Loucy (cell line): ENCODE results near the gene NUDT9.

Source experiments
- H2AFZ ChIP-seq: fragments of 200-600 bp; sonication (generic); 2 replicates; pipeline ENCODE4 v1.6.0; 2016; ENCODE audit warnings: antibody characterized with exemption, mild to moderate bottlenecking, low read length, moderate library complexity
- H3F3A ChIP-seq: fragments of 200-600 bp; 2 replicates; pipeline ENCODE4 v1.6.0; 2016; ENCODE audit warnings: antibody characterized with exemption, low read depth, mild to moderate bottlenecking
- H3K27me3 ChIP-seq: fragments of 200-600 bp; sonication (generic); 2 replicates; pipeline ENCODE4 v1.6.1; 2014; ENCODE audit warnings: low read length, mild to moderate bottlenecking; ENCODE audit not compliant: insufficient read depth, poor library complexity, severe bottlenecking
- H3K36me3 ChIP-seq: fragments of 200-600 bp; sonication (generic); 2 replicates; pipeline ENCODE4 v1.6.1; 2016; ENCODE audit warnings: low read length; ENCODE audit not compliant: insufficient read depth
- H3K4me1 ChIP-seq: fragments of 200-600 bp; sonication (generic); 2 replicates; pipeline ENCODE4 v1.5.1; 2014; ENCODE audit warnings: low read length, mild to moderate bottlenecking; ENCODE audit not compliant: insufficient read depth, poor library complexity, severe bottlenecking
- H3K4me2 ChIP-seq: fragments of 200-600 bp; sonication (generic); 2 replicates; pipeline ENCODE4 v1.6.0; 2014; ENCODE audit warnings: antibody characterized with exemption, low read length, low read depth, mild to moderate bottlenecking; ENCODE audit not compliant: poor library complexity, severe bottlenecking
- H3K4me3 ChIP-seq: fragments of 200-600 bp; sonication (generic); 2 replicates; pipeline ENCODE4 v1.5.1; 2014; ENCODE audit warnings: low read length, mild to moderate bottlenecking, mixed read lengths; ENCODE audit not compliant: poor library complexity, severe bottlenecking
- H3K79me2 ChIP-seq: fragments of 200-600 bp; sonication (generic); 2 replicates; pipeline ENCODE4 v1.6.1; 2014; ENCODE audit warnings: low read length; ENCODE audit not compliant: insufficient read depth
- H3K9ac ChIP-seq: fragments of 200-600 bp; sonication (generic); 2 replicates; pipeline ENCODE4 v1.6.0; 2014; ENCODE audit warnings: mild to moderate bottlenecking, low read depth, low read length, moderate library complexity; ENCODE audit not compliant: poor library complexity, severe bottlenecking
- H3K9me2 ChIP-seq: fragments of 200-600 bp; sonication (generic); replicated peaks from 2 replicates; pipeline ENCODE4 v1.6.1; 2016; ENCODE audit warnings: low read depth, low read length, mixed read lengths
- H3K9me3 ChIP-seq: fragments of 200-600 bp; sonication (generic); 2 replicates; pipeline ENCODE4 v1.6.1; 2014; ENCODE audit warnings: mild to moderate bottlenecking, antibody characterized with exemption, low read length, low read depth; ENCODE audit not compliant: insufficient read depth
- H4K20me1 ChIP-seq: fragments of 200-600 bp; sonication (generic); 2 replicates; pipeline ENCODE4 v1.6.0; 2014; ENCODE audit warnings: antibody characterized with exemption, low read length, mild to moderate bottlenecking; ENCODE audit not compliant: insufficient read depth, poor library complexity, severe bottlenecking
- EZH2phosphoT487 ChIP-seq: fragments of 200-600 bp; IDR thresholded peaks from 2 replicates; pipeline ENCODE4 v1.6.1; 2018; ENCODE audit warnings: antibody characterized with exemption, mild to moderate bottlenecking, moderate library complexity, borderline replicate concordance
- TF ChIP-seq, protein P1 (sequence below): fragments of 200-600 bp; sonication (generic); conservative IDR thresholded peaks from 2 replicates; pipeline ENCODE4 v1.5.1; 2014; ENCODE audit warnings: mild to moderate bottlenecking, antibody characterized with exemption, low read length

The NUDT9 gene

DNA sequence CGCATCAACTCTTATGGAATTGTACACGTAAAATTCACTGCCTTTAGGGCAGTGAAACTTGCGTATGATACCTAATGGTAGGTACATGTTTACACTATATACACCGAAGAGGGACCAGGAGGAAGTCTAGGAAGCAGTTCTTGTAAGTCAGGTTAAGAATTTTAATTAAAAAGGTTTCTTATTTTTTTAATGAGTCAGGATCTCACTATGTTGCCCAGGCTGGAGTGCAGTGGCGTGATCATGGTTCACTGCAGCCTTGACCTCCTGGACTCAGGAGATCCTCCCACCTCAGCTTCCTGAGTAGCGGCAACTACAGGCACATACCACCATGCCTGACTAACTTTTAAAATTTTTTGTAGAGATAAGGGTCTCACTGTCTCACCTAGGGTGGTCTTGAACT lies 6.6 kb downstream of the NUDT9 start:
- no peaks in the 10 kb centered on the region for H3K27me3 ChIP-seq
- H3K9ac ChIP-seq = no peak overlapping the region
- no peaks in the 10 kb centered on the region for H3K9me3 ChIP-seq
- H3K4me3 ChIP-seq = no peak overlapping the region
- no peaks in the 10 kb centered on the region for H3K36me3 ChIP-seq
- peaks cover 22% of the 10 kb centered on the region for H3K79me2 ChIP-seq
- H3K4me1 ChIP-seq = peaks cover 34% of the 10 kb centered on the region
- H2AFZ ChIP-seq = no peak overlapping the region
- no peak for TF ChIP-seq EZH2phosphoT487
- TF ChIP-seq, protein P1, sequence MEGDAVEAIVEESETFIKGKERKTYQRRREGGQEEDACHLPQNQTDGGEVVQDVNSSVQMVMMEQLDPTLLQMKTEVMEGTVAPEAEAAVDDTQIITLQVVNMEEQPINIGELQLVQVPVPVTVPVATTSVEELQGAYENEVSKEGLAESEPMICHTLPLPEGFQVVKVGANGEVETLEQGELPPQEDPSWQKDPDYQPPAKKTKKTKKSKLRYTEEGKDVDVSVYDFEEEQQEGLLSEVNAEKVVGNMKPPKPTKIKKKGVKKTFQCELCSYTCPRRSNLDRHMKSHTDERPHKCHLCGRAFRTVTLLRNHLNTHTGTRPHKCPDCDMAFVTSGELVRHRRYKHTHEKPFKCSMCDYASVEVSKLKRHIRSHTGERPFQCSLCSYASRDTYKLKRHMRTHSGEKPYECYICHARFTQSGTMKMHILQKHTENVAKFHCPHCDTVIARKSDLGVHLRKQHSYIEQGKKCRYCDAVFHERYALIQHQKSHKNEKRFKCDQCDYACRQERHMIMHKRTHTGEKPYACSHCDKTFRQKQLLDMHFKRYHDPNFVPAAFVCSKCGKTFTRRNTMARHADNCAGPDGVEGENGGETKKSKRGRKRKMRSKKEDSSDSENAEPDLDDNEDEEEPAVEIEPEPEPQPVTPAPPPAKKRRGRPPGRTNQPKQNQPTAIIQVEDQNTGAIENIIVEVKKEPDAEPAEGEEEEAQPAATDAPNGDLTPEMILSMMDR = no peak
- H3K4me2 ChIP-seq = no peak overlapping the region
- no peaks in the 10 kb centered on the region for H4K20me1 ChIP-seq
- no peaks in the 10 kb centered on the region for H3K9me2 ChIP-seq
- no peaks in the 10 kb centered on the region for H3F3A ChIP-seq

DNA sequence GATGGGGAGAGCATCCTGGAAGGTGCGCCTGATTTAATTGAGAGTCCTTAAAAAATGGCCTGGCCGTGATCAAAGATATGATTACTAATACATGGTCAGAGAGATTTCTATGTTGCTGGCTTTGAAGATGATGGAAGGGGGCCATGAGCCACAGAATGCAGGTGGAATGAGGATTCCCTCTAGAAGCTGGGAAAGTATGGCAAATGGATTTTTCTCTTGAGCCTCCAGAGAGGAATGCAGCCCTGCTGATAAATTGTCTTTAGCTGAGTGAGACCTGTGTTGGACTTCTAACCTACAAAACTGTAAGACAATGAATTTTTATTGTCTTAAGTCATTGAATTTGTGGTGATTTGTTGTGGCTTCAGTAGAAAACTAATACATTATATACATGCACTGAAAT lies 7.7 kb downstream of the NUDT9 start:
- H3K36me3 ChIP-seq = no peaks in the 10 kb centered on the region
- no peak overlapping the region for H3K4me2 ChIP-seq
- TF ChIP-seq, protein P1 = no peak
- TF ChIP-seq EZH2phosphoT487 = no peak
- H3F3A ChIP-seq = no peaks in the 10 kb centered on the region
- no peaks in the 10 kb centered on the region for H3K27me3 ChIP-seq
- H3K79me2 ChIP-seq = peaks cover 11% of the 10 kb centered on the region
- peaks cover 26% of the 10 kb centered on the region for H3K4me1 ChIP-seq
- H3K9ac ChIP-seq = no peak overlapping the region
- no peaks in the 10 kb centered on the region for H3K9me2 ChIP-seq
- H3K9me3 ChIP-seq = no peaks in the 10 kb centered on the region
- no peak overlapping the region for H2AFZ ChIP-seq
- H3K4me3 ChIP-seq = no peak overlapping the region
- no peaks in the 10 kb centered on the region for H4K20me1 ChIP-seq

DNA sequence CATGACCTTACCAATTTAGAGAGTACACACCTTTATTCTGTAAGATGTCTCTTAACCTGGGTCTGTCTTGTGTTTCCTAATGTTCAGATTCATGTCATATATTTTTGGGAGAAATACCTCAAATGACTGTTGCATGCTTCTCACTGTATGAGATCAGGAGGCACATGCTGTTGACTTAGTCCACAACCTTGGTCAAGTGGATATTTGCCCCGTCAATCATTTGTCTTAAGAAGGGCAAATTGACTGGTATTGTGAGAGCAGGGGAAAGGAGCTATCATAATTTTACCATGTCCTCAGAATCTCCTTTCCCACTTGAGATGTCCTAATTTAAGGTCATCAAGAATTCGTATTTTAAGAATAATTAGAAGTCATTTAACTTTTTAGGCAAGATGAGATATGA lies 11.0 kb downstream of the NUDT9 start:
- no peaks in the 10 kb centered on the region for H4K20me1 ChIP-seq
- no peaks in the 10 kb centered on the region for H3K9me3 ChIP-seq
- no peaks in the 10 kb centered on the region for H3K27me3 ChIP-seq
- H3K4me3 ChIP-seq = no peak overlapping the region
- H3F3A ChIP-seq = no peaks in the 10 kb centered on the region
- H3K79me2 ChIP-seq = no peaks in the 10 kb centered on the region; the same call in 1 of the 2 replicates
- peaks cover 3% of the 10 kb centered on the region; the same call in 1 of the 2 replicates for H3K36me3 ChIP-seq
- H2AFZ ChIP-seq = no peak overlapping the region
- H3K9me2 ChIP-seq = no peaks in the 10 kb centered on the region
- H3K9ac ChIP-seq = no peak overlapping the region
- peak overlapping the region; percentile 4 for H3K4me2 ChIP-seq
- H3K4me1 ChIP-seq = peaks cover 6% of the 10 kb centered on the region
- TF ChIP-seq EZH2phosphoT487 = no peak
- TF ChIP-seq, protein P1 = no peak
